ENCODE results near the gene MIOX. TPM values are rescaled to one million over a fixed set of nuclear protein-coding genes. Genes with fewer than 3 reads are reported as not detected.

The MIOX gene
- total RNA-seq, 1 experiment from 2014 or later, result 0.32 TPM

GRCh38 chr22:50468626-50469025, 18.0 kb upstream of the MIOX start:
- Histone ChIP-seq H3K36me3 (ENCODE audit: insufficient read depth, low read length, poor library complexity, severe bottlenecking) (peaks cover 38% of the 10 kb centered on the region), H3K4me3 (ENCODE audit: low read depth, low read length, poor library complexity, severe bottlenecking) (no peak overlapping the region), H3K27me3 (replicated peaks; ENCODE audit: insufficient read depth, low read depth, low read length, poor library complexity) (no peaks in the 10 kb centered on the region), H3K4me1 (ENCODE audit: insufficient read depth, low read length, poor library complexity, severe bottlenecking) (peaks cover 25% of the 10 kb centered on the region), H3K27ac (ENCODE audit: low read depth, low read length, poor library complexity, severe bottlenecking) (no peak overlapping the region), H3K9me3 (ENCODE audit: low read depth, low read length, poor library complexity, severe bottlenecking) (no peaks in the 10 kb centered on the region)
- no TSS peak for BruUV-seq (replicated peaks)
- ChIA-PET POLR2A (ENCODE audit: low non-redundant PET) (no interaction called here), CTCF (no interaction called here)
- no peak for DNase-seq (ENCODE audit: low spot score)
- intact Hi-C loops (cut with micrococcal nuclease; ENCODE audit: unreplicated experiment), result no loop called here
- TF ChIP-seq CTCF (conservative IDR thresholded peaks at IDR 0.05; ENCODE audit: low read depth, low read length), result no peak
- TF ChIP-seq EZH2 (IDR thresholded peaks at IDR 0.05; ENCODE audit: borderline replicate concordance, low read depth, low read length, poor library complexity, severe bottlenecking), result no peak

GRCh38 chr22:50469377-50470305, 17.0 kb upstream of the MIOX start:
- CTCF ChIA-PET, result no interaction called here
- POLR2A ChIA-PET (ENCODE audit: low non-redundant PET), result no interaction called here
- BruUV-seq (replicated peaks), result no TSS peak
- intact Hi-C loops (cut with micrococcal nuclease; ENCODE audit: unreplicated experiment), result no loop called here
- DNase-seq (ENCODE audit: low spot score), result peak; percentile 51
- Histone ChIP-seq H3K27ac (ENCODE audit: low read depth, low read length, poor library complexity, severe bottlenecking) (peak overlapping the region; percentile 42), H3K27me3 (replicated peaks; ENCODE audit: insufficient read depth, low read depth, low read length, poor library complexity) (no peaks in the 10 kb centered on the region), H3K4me3 (ENCODE audit: low read depth, low read length, poor library complexity, severe bottlenecking) (no peak overlapping the region), H3K9me3 (ENCODE audit: low read depth, low read length, poor library complexity, severe bottlenecking) (no peaks in the 10 kb centered on the region), H3K4me1 (ENCODE audit: insufficient read depth, low read length, poor library complexity, severe bottlenecking) (peaks cover 29% of the 10 kb centered on the region), H3K36me3 (ENCODE audit: insufficient read depth, low read length, poor library complexity, severe bottlenecking) (peaks cover 28% of the 10 kb centered on the region)
- TF ChIP-seq CTCF (conservative IDR thresholded peaks at IDR 0.05; ENCODE audit: low read depth, low read length), result no peak
- no peak for TF ChIP-seq EZH2 (IDR thresholded peaks at IDR 0.05; ENCODE audit: borderline replicate concordance, low read depth, low read length, poor library complexity, severe bottlenecking)

- Histone ChIP-seq H3K4me3 (ENCODE audit: low read depth, low read length, poor library complexity, severe bottlenecking) (no peak overlapping the region), H3K4me1 (ENCODE audit: insufficient read depth, low read length, poor library complexity, severe bottlenecking) (peaks cover 31% of the 10 kb centered on the region), H3K36me3 (ENCODE audit: insufficient read depth, low read length, poor library complexity, severe bottlenecking) (peaks cover 20% of the 10 kb centered on the region), H3K9me3 (ENCODE audit: low read depth, low read length, poor library complexity, severe bottlenecking) (no peaks in the 10 kb centered on the region), H3K27me3 (replicated peaks; ENCODE audit: insufficient read depth, low read depth, low read length, poor library complexity) (no peaks in the 10 kb centered on the region), H3K27ac (ENCODE audit: low read depth, low read length, poor library complexity, severe bottlenecking) (peak overlapping the region; percentile 42)
- TF ChIP-seq CTCF (conservative IDR thresholded peaks at IDR 0.05; ENCODE audit: low read depth, low read length), result no peak
- no peak for TF ChIP-seq EZH2 (IDR thresholded peaks at IDR 0.05; ENCODE audit: borderline replicate concordance, low read depth, low read length, poor library complexity, severe bottlenecking)
- ChIA-PET CTCF (no interaction called here), POLR2A (ENCODE audit: low non-redundant PET) (no interaction called here)
- DNase-seq (ENCODE audit: low spot score), result no peak
- intact Hi-C loops (cut with micrococcal nuclease; ENCODE audit: unreplicated experiment), result no loop called here
- BruUV-seq (replicated peaks), result no TSS peak
These were observed 16.2 kb upstream of the MIOX start for GRCh38 chr22:50470491-50470890.
